GM12875 (cell line): ENCODE results near the gene MAP9.

ENCODE experiments used
- H3K4me3 ChIP-seq: one replicate; pipeline ENCODE4 v1.5.1; 2011; ENCODE audit warnings: low read depth, low read length, control low read depth
- TF ChIP-seq, protein P1 (sequence below): IDR thresholded peaks from 2 replicates; pipeline ENCODE4 v1.5.1; 2011; ENCODE audit warnings: low read depth, mild to moderate bottlenecking, control low read depth, inconsistent platforms, low read length, moderate library complexity, borderline replicate concordance; ENCODE audit not compliant: insufficient read depth

Gene MAP9

DNA sequence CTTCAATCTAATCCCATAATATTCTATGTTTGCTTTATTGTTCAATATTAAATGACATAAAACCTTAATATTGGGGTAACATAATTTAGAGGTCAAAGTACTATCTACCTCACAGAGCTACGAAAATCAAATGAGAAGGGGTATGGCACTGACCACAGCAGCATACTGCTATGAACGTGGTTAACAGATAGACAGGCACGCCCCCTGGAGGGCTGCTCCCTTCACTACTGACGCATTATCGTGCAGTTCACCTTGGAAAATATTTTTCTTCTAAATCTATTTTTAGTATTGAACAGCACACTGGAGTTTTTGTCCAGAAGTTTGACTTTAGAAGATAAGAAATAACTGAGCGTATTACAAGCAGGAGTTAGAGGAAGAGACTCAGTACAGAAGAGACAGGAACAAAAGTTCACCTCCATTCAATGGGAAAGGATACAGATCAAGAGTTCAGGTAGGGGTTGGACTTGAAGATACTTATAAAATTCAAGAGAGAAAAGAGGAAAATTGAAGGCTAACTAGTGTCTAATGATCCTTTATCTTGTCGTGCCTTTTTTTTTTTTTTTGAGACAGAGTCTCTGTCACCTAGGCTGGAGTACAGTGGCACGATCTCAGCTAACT is 22.7 kb downstream of the MAP9 start:
- no peak overlapping the region for H3K4me3 ChIP-seq
- TF ChIP-seq, protein P1, sequence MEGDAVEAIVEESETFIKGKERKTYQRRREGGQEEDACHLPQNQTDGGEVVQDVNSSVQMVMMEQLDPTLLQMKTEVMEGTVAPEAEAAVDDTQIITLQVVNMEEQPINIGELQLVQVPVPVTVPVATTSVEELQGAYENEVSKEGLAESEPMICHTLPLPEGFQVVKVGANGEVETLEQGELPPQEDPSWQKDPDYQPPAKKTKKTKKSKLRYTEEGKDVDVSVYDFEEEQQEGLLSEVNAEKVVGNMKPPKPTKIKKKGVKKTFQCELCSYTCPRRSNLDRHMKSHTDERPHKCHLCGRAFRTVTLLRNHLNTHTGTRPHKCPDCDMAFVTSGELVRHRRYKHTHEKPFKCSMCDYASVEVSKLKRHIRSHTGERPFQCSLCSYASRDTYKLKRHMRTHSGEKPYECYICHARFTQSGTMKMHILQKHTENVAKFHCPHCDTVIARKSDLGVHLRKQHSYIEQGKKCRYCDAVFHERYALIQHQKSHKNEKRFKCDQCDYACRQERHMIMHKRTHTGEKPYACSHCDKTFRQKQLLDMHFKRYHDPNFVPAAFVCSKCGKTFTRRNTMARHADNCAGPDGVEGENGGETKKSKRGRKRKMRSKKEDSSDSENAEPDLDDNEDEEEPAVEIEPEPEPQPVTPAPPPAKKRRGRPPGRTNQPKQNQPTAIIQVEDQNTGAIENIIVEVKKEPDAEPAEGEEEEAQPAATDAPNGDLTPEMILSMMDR, result peak; percentile 73

DNA sequence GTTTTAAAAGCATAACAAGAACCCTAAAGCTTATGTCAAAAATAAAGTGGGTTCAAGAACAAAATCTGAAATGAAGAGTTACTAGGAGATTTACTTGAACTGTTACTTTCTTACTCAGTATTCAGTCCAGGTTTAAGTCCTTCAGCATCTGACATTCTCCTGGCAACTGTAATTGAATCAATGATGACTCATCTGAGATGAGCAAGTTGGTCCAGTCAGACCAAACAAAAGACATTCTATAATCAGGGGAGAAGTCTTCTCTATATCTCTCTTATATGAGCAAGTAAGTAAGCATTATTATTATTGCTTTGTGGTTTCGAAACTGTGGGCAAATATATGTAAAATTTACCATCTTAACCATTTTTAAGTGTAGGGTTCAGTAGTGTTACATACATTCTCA is 34.6 kb downstream of the MAP9 start:
- TF ChIP-seq, protein P1, result no peak
- no peak overlapping the region for H3K4me3 ChIP-seq

DNA sequence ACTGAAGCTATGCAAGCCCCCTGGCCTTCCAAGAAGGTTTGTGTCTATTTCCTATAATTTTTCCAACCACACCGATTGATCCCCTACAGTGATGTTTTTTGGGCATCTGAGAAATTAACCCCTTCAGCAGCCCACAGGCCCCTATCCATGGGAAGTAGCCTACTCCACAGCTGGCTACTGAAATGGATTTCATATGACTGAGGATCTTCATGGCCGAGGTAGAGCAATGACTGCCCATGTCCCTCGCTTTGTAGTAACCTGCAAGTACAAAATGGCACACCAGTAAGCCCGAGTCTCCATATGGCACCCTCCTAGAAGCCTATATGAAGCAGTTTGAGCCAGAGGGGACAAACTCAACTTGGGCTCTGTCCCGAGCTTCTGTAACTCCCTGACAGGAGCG is 36.8 kb downstream of the MAP9 start:
- TF ChIP-seq, protein P1, result no peak
- no peak overlapping the region for H3K4me3 ChIP-seq

DNA sequence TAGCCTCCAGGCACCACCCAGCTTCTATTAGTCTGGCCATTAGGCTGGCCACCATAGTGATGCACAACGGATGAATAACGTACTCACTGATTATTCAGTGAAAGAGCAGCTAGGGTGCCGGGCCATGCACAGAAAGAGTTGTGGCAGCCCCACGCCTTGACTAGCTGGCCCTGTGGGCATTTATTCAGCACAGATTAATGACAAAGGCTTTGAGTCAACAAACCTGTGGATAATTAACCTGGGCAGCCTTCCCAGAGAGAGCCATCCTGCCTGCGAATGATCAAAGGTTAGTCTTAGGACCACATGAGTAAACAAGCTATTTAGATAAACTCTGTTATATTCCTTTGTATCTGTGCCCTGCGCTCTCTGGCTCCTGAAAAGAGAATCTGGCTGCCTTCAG is 37.2 kb downstream of the MAP9 start:
- TF ChIP-seq, protein P1, result no peak
- H3K4me3 ChIP-seq, result no peak overlapping the region

DNA sequence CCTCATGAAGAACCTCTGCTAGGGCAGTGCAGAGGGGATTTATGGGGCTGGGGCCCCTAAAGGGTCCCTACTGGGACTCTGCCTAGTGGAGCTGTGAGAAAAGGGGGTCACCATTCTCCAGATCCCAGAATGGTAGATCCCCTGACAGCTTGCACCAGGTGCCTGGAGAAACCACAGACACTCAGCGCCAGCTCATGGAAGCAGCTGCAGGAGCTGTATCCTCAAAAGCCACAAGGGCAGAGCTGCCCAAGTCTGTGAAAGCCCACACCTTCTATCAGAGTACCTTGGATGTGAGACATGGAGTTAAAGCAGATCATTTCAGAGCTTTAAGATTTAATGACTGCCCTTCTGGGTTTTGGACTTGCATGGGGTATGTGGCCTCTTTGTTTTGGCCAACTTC is 38.6 kb downstream of the MAP9 start:
- TF ChIP-seq, protein P1, result no peak

DNA sequence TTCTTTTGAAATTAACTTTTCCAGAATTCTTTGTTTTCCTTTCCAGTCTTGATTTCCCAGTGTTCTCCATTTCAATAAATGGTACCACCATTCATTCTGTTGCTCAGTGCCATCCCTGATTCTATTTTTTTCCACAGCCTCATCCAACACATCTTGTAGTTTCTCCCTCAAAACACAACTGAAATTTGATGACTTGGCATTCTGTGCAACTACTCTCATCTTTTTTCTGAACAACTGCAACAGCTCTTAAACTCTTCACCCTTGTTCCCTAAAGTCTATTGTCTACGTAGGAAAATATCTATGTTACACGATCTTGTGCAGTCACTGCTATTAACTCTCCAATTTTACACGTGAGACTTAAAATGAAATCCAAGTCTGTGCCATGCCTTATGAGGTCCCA is 40.5 kb downstream of the MAP9 start:
- TF ChIP-seq, protein P1, result no peak
- no peak overlapping the region for H3K4me3 ChIP-seq

More for the DNA sequence above, 38.6 kb downstream of the MAP9 start:
- no peak overlapping the region for H3K4me3 ChIP-seq

DNA sequence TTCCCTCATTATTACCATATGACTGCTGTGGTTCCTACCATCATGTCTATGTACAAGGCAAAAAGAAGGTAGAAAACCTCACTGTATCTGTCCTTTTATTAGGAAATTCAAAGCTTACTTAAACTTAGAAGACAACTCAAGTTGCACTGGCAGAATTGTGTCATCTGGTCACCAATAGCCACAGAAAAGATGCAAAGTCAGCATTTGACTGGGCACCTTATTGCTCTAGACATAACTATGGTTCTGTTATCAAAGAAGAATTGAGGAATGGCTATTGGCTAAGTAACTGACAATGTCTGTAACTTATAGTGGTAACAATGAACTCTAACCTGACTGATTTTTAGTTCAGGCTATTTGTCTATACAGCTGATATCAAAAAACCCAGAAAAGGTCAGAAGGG is 45.3 kb downstream of the MAP9 start:
- H3K4me3 ChIP-seq, result no peak overlapping the region
- TF ChIP-seq, protein P1, result no peak
